Measurements from ENCODE around the gene ABCA2. TPM values are rescaled to one million over a fixed set of nuclear protein-coding genes. Genes with fewer than 3 reads are reported as not detected.

ABCA2 gene
- total RNA-seq, 3 donors from 2014 or later: 17.0 to 30.6 (median 18.9) TPM

- Histone ChIP-seq H3K27me3 (no peaks in the 10 kb centered on the region), H3K9me3 (no peaks in the 10 kb centered on the region), H3K36me3 (no peaks in the 10 kb centered on the region), H3K4me1 (no peaks in the 10 kb centered on the region), H3K4me3 (peak within 1 kb of the TSS; percentile 35 to 72 (median 57)), H3K27ac (peak within 1 kb of the TSS; percentile 7 to 55)
- no peak for DNase-seq (ENCODE audit: low spot score in 2 of 2)
- TF ChIP-seq POLR2A (IDR thresholded peaks at IDR 0.05): no peak
- no peak for TF ChIP-seq CTCF (IDR thresholded peaks at IDR 0.05)
- no peak for TF ChIP-seq POLR2AphosphoS5 (IDR thresholded peaks at IDR 0.05)
- intact Hi-C loops (cut with DNase I; ENCODE audit: low total_unique reads): no loop called here
Observed at GRCh38 chr9:136977223-136977622, 50.8 kb downstream of the ABCA2 start, which contains the start of gene PTGDS. Gene PTGDS, plus strand, starts transcription at chr9:136977504. Its CDS starts 75 bp downstream, at chr9:136977579.

GRCh38 chr9:136975644-136976043 lies 52.4 kb downstream of the ABCA2 start:
- Histone ChIP-seq H3K36me3 (no peaks in the 10 kb centered on the region), H3K9me3 (no peaks in the 10 kb centered on the region), H3K27me3 (no peaks in the 10 kb centered on the region), H3K27ac (no peak overlapping the region), H3K4me3 (no peak overlapping the region), H3K4me1 (no peaks in the 10 kb centered on the region)
- TF ChIP-seq POLR2AphosphoS5 (IDR thresholded peaks at IDR 0.05): no peak
- TF ChIP-seq POLR2A (IDR thresholded peaks at IDR 0.05): no peak
- no peak for TF ChIP-seq CTCF (IDR thresholded peaks at IDR 0.05)
- intact Hi-C loops (cut with DNase I; ENCODE audit: low total_unique reads): no loop called here
- no peak for DNase-seq (ENCODE audit: low spot score in 2 of 2)

GRCh38 chr9:136974817-136975535 lies 53.1 kb downstream of the ABCA2 start:
- no peaks in the 10 kb centered on the region for H3K4me1 ChIP-seq
- no peak overlapping the region for H3K27ac ChIP-seq
- H3K4me3 ChIP-seq: no peak overlapping the region
- TF ChIP-seq POLR2A (IDR thresholded peaks at IDR 0.05) (no peak), POLR2AphosphoS5 (IDR thresholded peaks at IDR 0.05) (no peak), CTCF (IDR thresholded peaks at IDR 0.05) (no peak)
- H3K27me3 ChIP-seq: no peaks in the 10 kb centered on the region
- no peak for DNase-seq (ENCODE audit: low spot score in 2 of 2)
- H3K36me3 ChIP-seq: no peaks in the 10 kb centered on the region
- no peaks in the 10 kb centered on the region for H3K9me3 ChIP-seq
- intact Hi-C loops (cut with DNase I; ENCODE audit: low total_unique reads): no loop called here

- intact Hi-C loops (cut with DNase I; ENCODE audit: low total_unique reads): no loop called here
- no peak overlapping the region for H3K4me3 ChIP-seq
- DNase-seq (ENCODE audit: low spot score in 2 of 2): no peak
- H3K27me3 ChIP-seq: no peaks in the 10 kb centered on the region
- H3K4me1 ChIP-seq: no peaks in the 10 kb centered on the region
- TF ChIP-seq POLR2AphosphoS5 (IDR thresholded peaks at IDR 0.05): no peak
- H3K36me3 ChIP-seq: no peaks in the 10 kb centered on the region
- no peak overlapping the region for H3K27ac ChIP-seq
- no peaks in the 10 kb centered on the region for H3K9me3 ChIP-seq
Observed at GRCh38 chr9:136973618-136974617, 54.1 kb downstream of the ABCA2 start.

- H3K9me3 ChIP-seq: no peaks in the 10 kb centered on the region
- DNase-seq (ENCODE audit: low spot score in 2 of 2): no peak
- no peak overlapping the region for H3K27ac ChIP-seq
- H3K4me3 ChIP-seq: no peak overlapping the region
- no peaks in the 10 kb centered on the region for H3K36me3 ChIP-seq
- TF ChIP-seq CTCF (IDR thresholded peaks at IDR 0.05) (no peak), POLR2AphosphoS5 (IDR thresholded peaks at IDR 0.05) (no peak), POLR2A (IDR thresholded peaks at IDR 0.05) (no peak)
- intact Hi-C loops (cut with DNase I; ENCODE audit: low total_unique reads): no loop called here
- H3K27me3 ChIP-seq: no peaks in the 10 kb centered on the region
- H3K4me1 ChIP-seq: no peaks in the 10 kb centered on the region
Observed at GRCh38 chr9:136972743-136973142, 55.3 kb downstream of the ABCA2 start.

All from breast epithelium (tissue), 4 donors.